Adrenal gland (tissue), 5 donors: ENCODE results near the gene GH1.
"Not testable (repeated sequence)": the region's sequence is repeated elsewhere in the genome, so short reads cannot be mapped to it uniquely, and the experiment has no call there.

Experiments used
- POLR2A ChIP-seq, 2 donors: fragments of 450-650 bp; IDR thresholded peaks; one replicate each; pipeline ENCODE4 v1.6.1; 2017; ENCODE audit warnings: antibody characterized with exemption in 2 of 2, mild to moderate bottlenecking in 2 of 2, moderate library complexity in 1 of 2
- TF ChIP-seq, protein P1 (sequence below), 6 experiments: fragments of 450-650 bp in 4 of 6; fragments of 200-600 bp in 2 of 6; sonication (generic) in 1 of 6; IDR thresholded peaks; 1 replicate in 5 of 6; 2 replicates in 1 of 6; pipeline versions ENCODE4 v1.5.1 to v1.8.0; 2016 to 2021; ENCODE audit warnings: antibody characterized with exemption in 6 of 6, mild to moderate bottlenecking in 2 of 6, moderate library complexity in 1 of 6
- donor health status: DM: no; HTN: no; CAD: no.

DNA sequence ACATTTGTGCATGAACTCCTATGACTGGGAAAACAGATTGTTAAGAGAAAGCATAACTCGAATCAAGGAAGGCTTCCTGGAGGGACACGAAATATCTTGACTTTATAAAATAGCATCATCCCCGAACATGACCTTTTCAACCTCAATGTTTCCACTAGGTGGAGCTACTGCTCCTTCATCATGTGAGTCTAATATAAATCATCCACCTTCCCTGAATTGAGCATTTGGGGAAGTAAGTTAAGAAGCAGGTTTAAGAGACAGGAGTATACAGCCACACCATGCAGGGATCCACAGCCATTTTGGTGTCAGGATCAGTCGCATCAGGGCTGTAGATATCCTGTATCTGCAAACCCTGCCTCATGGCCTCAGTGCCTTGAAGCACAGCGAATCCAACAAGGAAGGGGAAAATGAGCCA lies 14.8 kb downstream of the GH1 start:
- TF ChIP-seq, protein P1, sequence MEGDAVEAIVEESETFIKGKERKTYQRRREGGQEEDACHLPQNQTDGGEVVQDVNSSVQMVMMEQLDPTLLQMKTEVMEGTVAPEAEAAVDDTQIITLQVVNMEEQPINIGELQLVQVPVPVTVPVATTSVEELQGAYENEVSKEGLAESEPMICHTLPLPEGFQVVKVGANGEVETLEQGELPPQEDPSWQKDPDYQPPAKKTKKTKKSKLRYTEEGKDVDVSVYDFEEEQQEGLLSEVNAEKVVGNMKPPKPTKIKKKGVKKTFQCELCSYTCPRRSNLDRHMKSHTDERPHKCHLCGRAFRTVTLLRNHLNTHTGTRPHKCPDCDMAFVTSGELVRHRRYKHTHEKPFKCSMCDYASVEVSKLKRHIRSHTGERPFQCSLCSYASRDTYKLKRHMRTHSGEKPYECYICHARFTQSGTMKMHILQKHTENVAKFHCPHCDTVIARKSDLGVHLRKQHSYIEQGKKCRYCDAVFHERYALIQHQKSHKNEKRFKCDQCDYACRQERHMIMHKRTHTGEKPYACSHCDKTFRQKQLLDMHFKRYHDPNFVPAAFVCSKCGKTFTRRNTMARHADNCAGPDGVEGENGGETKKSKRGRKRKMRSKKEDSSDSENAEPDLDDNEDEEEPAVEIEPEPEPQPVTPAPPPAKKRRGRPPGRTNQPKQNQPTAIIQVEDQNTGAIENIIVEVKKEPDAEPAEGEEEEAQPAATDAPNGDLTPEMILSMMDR (IDR thresholded peaks at IDR 0.05): peak in 5 of 6 experiments; percentile 21 to 41 (median 39)
- TF ChIP-seq POLR2A (IDR thresholded peaks at IDR 0.05): not testable (repeated sequence)
